GM12878 (cell line): Measurements from ENCODE around the gene DBI. TPM values are rescaled to one million over a fixed set of nuclear protein-coding genes. Genes with fewer than 3 reads are reported as not detected.
A peak's percentile ranks its signal among the peaks of the same experiment; 100 is the strongest.

Experiments used
- ATAC-seq: fragments of 200-7000 bp; cut with Tn5 transposase; 3 replicates; pipeline ENCODE4 v1.9.1; 2020; ENCODE audit warnings: mild to moderate bottlenecking, moderate library complexity
- BruUV-seq: library from RNA; stranded (reverse); fragments of 400-500 nt; replicated peaks from 2 replicates; lab custom pipeline; 2021; lab: Mats Ljungman, UMichigan
- CTCF ChIA-PET: fragments of 300-600 bp; sonication (Branson Sonifier 250); formaldehyde crosslinking; extraction: SDS; loops from one replicate; lab custom pipeline; 2021; ENCODE audit warnings: inconsistent platforms; lab: Yijun Ruan, JAX
- POLR2A ChIA-PET: fragments of 350-600 bp; formaldehyde crosslinking; extraction: SDS; loops from one replicate; lab custom pipeline; 2021; ENCODE audit warnings: inconsistent platforms; lab: Charles Lee
- RAD21 ChIA-PET: fragments of 300-600 bp; sonication (Branson Sonifier 250); formaldehyde crosslinking; loops from one replicate; lab custom pipeline; 2023; ENCODE audit warnings: antibody characterized with exemption; ENCODE audit not compliant: unreplicated experiment; lab: Charles Lee
- SMC1A ChIA-PET: fragments of 300-600 bp; sonication (Branson Sonifier 250); formaldehyde crosslinking; loops from one replicate; lab custom pipeline; 2023; ENCODE audit not compliant: unreplicated experiment, uncharacterized antibody; lab: Charles Lee
- DNase-seq: peaks from one replicate; pipeline ENCODE4 v3.0.0-alpha.2; 2011; ENCODE audit warnings: low read depth, low spot score
- FAIRE-seq: peaks from 3 replicates; lab custom pipeline; 2011; peaks lifted over from hg19 to GRCh38; lab: Jason Lieb, UNC
- H2AFZ ChIP-seq: 2 replicates; pipeline ENCODE4 v1.6.0; 2011; ENCODE audit warnings: low read depth, low read length, control low read depth; ENCODE audit not compliant: control insufficient read depth
- H3K27ac ChIP-seq: 2 replicates; pipeline ENCODE4 v1.5.1; 2011; ENCODE audit warnings: control low read depth; ENCODE audit not compliant: control insufficient read depth, insufficient read depth
- H3K27me3 ChIP-seq, 2 experiments: replicated peaks in 1 of 2; 2 replicates each; pipeline versions ENCODE4 v1.6.0 to v1.6.1; 2011; ENCODE audit warnings: low read length in 1 of 2; ENCODE audit not compliant: control insufficient read depth in 2 of 2, insufficient read depth in 2 of 2
- H3K36me3 ChIP-seq, 2 experiments: 2 replicates each; pipeline ENCODE4 v1.5.1; 2011; ENCODE audit warnings: low read length in 1 of 2; ENCODE audit not compliant: control insufficient read depth in 2 of 2, insufficient read depth in 2 of 2
- H3K4me1 ChIP-seq: 2 replicates; pipeline ENCODE4 v1.6.1; 2011; ENCODE audit warnings: mild to moderate bottlenecking, low read length, moderate library complexity, mixed read lengths; ENCODE audit not compliant: control insufficient read depth, insufficient read depth
- H3K4me2 ChIP-seq: 2 replicates; pipeline ENCODE4 v1.6.0; 2011; ENCODE audit warnings: control low read depth; ENCODE audit not compliant: control insufficient read depth, insufficient read depth
- H3K4me3 ChIP-seq: fragments of 200-600 bp; sonication (generic); 2 replicates; pipeline ENCODE4 v1.5.1; 2016
- H3K79me2 ChIP-seq: 2 replicates; pipeline ENCODE4 v1.6.0; 2011; ENCODE audit warnings: low read length; ENCODE audit not compliant: control insufficient read depth, insufficient read depth
- H3K9ac ChIP-seq: 2 replicates; pipeline ENCODE4 v1.8.0; 2011; ENCODE audit warnings: low read length, control low read depth, mixed read lengths; ENCODE audit not compliant: control insufficient read depth, insufficient read depth
- H3K9me3 ChIP-seq: replicated peaks from 3 replicates; pipeline ENCODE4 v1.5.1; 2011; ENCODE audit warnings: mild to moderate bottlenecking, low read length; ENCODE audit not compliant: control insufficient read depth, insufficient read depth
- H4K20me1 ChIP-seq: 2 replicates; pipeline ENCODE4 v1.6.0; 2011; ENCODE audit not compliant: control insufficient read depth, insufficient read depth
- WGBS: methylation state at CpG from one replicate; pipeline ENCODE4 v1.1.6; 2016; ENCODE audit warnings: low lambda C conversion rate; ENCODE audit not compliant: insufficient replicate concordance, insufficient coverage; ENCODE audit errors: missing lambda C conversion rate; 5-methylcytosine and 5-hydroxymethylcytosine counted together
- in situ Hi-C: fragments of 300-500 bp; cut with MboI; formaldehyde crosslinking; loops from 9 replicates; pipeline ENCODE4 v1.14.3; 2018; ENCODE audit warnings: mixed read lengths
- intact Hi-C: fragments of 100-400 bp; cut with micrococcal nuclease; formaldehyde crosslinking; loops from one replicate; pipeline ENCODE4 v1.14.2; 2022; ENCODE audit not compliant: unreplicated experiment
- polyA plus RNA-seq, 11 experiments: library from polyadenylated mRNA; depleted of rRNA in 4 of 11; unstranded in 6 of 11; stranded (reverse) in 5 of 11; fragments of >200 nt; fragmentation: Nextera tagmentation in 4 of 11; fragmentation: Illumina TruSeq in 1 of 11; extraction: Ambion mirVana in 4 of 11; extraction: Trizol in 1 of 11; gene quantifications; 1 replicate in 1 of 11; 2 replicates in 10 of 11; pipeline versions ENCODE4 v1.2.1 to v1.2.3, GENCODE V29; 2011 to 2016; ENCODE audit warnings: inconsistent platforms in 2 of 11, missing spikeins in 2 of 11, low read depth in 1 of 11
- total RNA-seq, 4 experiments: library from RNA; depleted of rRNA in 3 of 4; stranded (reverse); fragments of >200 nt in 3 of 4; fragmentation: Illumina TruSeq in 1 of 4; extraction: Trizol in 1 of 4; gene quantifications; 2 replicates each; pipeline versions ENCODE4 v1.2.1 to v1.2.3, GENCODE V29; 2013 to 2021
- TF ChIP-seq, protein P1 (sequence below): fragments of 450-650 bp; formaldehyde crosslinking; IDR thresholded peaks from 2 replicates; pipeline ENCODE4 v1.5.0; 2022; ENCODE audit warnings: mild to moderate bottlenecking, missing genetic modification characterization
- TF ChIP-seq, protein P2 (sequence below): fragments of 450-650 bp; IDR thresholded peaks from 2 replicates; pipeline ENCODE4 v1.6.1; 2016; ENCODE audit warnings: mild to moderate bottlenecking, moderate library complexity, borderline replicate concordance
- TF ChIP-seq, protein P3 (sequence below): fragments of 150-350 bp; IDR thresholded peaks from 2 replicates; pipeline ENCODE4 v1.6.1; 2014; ENCODE audit warnings: mild to moderate bottlenecking, low read depth, low read length

The DBI gene
- total and polyA plus RNA-seq, 10 of the 15 experiments (the other 5 are each of a cell fraction or from before 2014, with no cell fraction given), result 248 to 2,567 (median 943) TPM

DNA sequence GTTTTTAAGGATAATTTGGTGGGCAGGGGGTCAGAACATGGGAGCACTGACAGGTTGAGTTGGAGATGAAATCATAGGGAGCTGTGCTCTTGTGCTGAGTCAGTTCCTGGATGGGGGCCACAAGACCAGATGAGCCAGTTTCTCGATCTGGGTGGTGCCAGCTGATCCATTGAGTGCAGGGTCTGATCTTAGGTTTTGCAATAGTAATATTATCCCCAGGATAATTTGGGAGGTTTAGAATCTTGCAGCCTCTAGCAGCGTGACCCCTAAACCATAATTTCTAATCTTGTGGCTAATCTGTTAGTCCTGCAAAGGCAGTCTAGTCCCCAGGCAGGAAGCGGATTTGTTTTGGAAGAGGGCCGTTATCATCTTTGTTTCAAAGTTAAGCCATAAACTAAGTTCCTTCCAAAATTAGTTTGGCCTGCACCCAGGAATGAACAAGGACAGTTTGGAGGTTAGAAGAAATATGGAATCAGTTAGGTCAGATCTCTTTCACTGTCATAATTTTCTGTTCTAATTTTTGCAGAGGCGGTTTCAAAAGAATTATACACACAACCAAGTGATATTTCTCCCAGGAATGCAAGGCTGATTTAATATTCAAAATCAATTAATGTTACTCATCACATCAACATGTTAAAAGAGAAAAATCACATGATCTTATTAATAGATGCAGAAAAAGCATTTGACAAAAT is 23.0 kb downstream of the DBI start (continued):
- TF ChIP-seq, protein P1, sequence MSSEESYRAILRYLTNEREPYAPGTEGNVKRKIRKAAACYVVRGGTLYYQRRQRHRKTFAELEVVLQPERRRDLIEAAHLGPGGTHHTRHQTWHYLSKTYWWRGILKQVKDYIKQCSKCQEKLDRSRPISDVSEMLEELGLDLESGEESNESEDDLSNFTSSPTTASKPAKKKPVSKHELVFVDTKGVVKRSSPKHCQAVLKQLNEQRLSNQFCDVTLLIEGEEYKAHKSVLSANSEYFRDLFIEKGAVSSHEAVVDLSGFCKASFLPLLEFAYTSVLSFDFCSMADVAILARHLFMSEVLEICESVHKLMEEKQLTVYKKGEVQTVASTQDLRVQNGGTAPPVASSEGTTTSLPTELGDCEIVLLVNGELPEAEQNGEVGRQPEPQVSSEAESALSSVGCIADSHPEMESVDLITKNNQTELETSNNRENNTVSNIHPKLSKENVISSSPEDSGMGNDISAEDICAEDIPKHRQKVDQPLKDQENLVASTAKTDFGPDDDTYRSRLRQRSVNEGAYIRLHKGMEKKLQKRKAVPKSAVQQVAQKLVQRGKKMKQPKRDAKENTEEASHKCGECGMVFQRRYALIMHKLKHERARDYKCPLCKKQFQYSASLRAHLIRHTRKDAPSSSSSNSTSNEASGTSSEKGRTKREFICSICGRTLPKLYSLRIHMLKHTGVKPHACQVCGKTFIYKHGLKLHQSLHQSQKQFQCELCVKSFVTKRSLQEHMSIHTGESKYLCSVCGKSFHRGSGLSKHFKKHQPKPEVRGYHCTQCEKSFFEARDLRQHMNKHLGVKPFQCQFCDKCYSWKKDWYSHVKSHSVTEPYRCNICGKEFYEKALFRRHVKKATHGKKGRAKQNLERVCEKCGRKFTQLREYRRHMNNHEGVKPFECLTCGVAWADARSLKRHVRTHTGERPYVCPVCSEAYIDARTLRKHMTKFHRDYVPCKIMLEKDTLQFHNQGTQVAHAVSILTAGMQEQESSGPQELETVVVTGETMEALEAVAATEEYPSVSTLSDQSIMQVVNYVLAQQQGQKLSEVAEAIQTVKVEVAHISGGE, result no peak

DNA sequence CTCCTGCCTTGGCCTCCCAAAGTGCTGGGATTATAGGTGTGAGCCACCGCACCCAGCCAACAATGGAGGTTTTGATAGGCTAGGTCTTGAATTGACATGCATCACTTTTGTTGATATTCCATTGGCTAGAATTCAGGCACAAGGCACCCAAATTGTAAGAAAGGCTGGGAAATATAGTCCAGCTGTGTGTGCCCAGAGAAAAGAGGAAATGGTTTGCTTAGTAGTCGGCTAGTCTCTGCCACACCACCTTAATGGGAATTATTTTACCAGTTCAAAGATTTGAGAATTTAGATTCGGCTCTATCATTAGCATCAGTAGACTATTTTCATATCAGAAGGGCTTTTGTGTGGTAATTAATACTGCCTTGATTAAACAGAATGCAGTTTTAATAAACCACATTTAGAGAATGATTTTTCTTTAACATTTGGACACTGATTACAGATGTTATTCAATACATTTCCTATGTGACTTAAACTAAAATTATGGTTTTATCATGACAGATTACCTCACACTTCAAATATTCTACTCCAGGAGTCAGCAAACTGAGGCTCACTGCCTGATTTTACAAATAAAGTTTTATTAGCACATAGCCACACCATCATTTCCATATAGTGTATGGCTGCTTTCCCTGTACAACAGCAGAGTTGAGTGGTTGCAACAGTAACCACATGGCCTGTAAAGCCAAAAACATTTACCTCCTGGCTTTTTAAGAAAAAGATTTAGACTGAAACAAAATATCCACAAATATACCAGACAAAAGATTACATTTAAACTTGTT is 27.4 kb downstream of the DBI start:
- no TSS peak for BruUV-seq
- H3K27me3 ChIP-seq, result no peaks in the 10 kb centered on the region
- H3K4me1 ChIP-seq, result no peaks in the 10 kb centered on the region
- H3K4me3 ChIP-seq, result no peak overlapping the region
- no peak overlapping the region for H2AFZ ChIP-seq
- in situ Hi-C loops, result no loop called here
- no peaks in the 10 kb centered on the region for H3K9me3 ChIP-seq
- no peaks in the 10 kb centered on the region for H3K36me3 ChIP-seq
- H4K20me1 ChIP-seq, result no peaks in the 10 kb centered on the region
- ChIA-PET CTCF (no interaction called here), POLR2A (interaction anchor here (0.5 kb wide), 1 partner anchor 1034 kb away, joined by 3 read pairs; no protein-coding TSS in a partner anchor), SMC1A (no interaction called here), RAD21 (no interaction called here)
- ATAC-seq, result no peak
- no peaks in the 10 kb centered on the region for H3K79me2 ChIP-seq
- 62% methylated on average over 3 of the region's 3 CpGs for WGBS
- no peak for FAIRE-seq
- intact Hi-C loops, result no loop called here
- H3K9ac ChIP-seq, result no peak overlapping the region
- no peak overlapping the region for H3K27ac ChIP-seq
- H3K4me2 ChIP-seq, result no peak overlapping the region
- TF ChIP-seq, protein P2, sequence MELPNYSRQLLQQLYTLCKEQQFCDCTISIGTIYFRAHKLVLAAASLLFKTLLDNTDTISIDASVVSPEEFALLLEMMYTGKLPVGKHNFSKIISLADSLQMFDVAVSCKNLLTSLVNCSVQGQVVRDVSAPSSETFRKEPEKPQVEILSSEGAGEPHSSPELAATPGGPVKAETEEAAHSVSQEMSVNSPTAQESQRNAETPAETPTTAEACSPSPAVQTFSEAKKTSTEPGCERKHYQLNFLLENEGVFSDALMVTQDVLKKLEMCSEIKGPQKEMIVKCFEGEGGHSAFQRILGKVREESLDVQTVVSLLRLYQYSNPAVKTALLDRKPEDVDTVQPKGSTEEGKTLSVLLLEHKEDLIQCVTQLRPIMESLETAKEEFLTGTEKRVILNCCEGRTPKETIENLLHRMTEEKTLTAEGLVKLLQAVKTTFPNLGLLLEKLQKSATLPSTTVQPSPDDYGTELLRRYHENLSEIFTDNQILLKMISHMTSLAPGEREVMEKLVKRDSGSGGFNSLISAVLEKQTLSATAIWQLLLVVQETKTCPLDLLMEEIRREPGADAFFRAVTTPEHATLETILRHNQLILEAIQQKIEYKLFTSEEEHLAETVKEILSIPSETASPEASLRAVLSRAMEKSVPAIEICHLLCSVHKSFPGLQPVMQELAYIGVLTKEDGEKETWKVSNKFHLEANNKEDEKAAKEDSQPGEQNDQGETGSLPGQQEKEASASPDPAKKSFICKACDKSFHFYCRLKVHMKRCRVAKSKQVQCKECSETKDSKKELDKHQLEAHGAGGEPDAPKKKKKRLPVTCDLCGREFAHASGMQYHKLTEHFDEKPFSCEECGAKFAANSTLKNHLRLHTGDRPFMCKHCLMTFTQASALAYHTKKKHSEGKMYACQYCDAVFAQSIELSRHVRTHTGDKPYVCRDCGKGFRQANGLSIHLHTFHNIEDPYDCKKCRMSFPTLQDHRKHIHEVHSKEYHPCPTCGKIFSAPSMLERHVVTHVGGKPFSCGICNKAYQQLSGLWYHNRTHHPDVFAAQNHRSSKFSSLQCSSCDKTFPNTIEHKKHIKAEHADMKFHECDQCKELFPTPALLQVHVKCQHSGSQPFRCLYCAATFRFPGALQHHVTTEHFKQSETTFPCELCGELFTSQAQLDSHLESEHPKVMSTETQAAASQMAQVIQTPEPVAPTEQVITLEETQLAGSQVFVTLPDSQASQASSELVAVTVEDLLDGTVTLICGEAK, result peak; percentile 78
- TF ChIP-seq, protein P3, sequence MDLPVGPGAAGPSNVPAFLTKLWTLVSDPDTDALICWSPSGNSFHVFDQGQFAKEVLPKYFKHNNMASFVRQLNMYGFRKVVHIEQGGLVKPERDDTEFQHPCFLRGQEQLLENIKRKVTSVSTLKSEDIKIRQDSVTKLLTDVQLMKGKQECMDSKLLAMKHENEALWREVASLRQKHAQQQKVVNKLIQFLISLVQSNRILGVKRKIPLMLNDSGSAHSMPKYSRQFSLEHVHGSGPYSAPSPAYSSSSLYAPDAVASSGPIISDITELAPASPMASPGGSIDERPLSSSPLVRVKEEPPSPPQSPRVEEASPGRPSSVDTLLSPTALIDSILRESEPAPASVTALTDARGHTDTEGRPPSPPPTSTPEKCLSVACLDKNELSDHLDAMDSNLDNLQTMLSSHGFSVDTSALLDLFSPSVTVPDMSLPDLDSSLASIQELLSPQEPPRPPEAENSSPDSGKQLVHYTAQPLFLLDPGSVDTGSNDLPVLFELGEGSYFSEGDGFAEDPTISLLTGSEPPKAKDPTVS, result no peak
- TF ChIP-seq, all 136 proteins: peak for 1
- no peak for DNase-seq
